HEK293 (cell line): ENCODE data around the gene ABHD8.

Experiments used
- CTCF ChIA-PET: fragments of 350-600 bp; formaldehyde crosslinking; extraction: SDS; loops from one replicate; lab custom pipeline; 2021; ENCODE audit warnings: antibody characterized with exemption; lab: Yijun Ruan, JAX
- POLR2A ChIA-PET: fragments of 300-600 bp; formaldehyde crosslinking; extraction: SDS; loops from one replicate; lab custom pipeline; 2020; ENCODE audit warnings: antibody characterized with exemption, inconsistent platforms; lab: Yijun Ruan, JAX
- H3K27ac ChIP-seq: fragments of 200-500 bp; sonication (Bioruptor generic); 2 replicates; pipeline ENCODE4 v1.5.1; 2014; ENCODE audit warnings: low read depth, low read length, control low read depth, inconsistent platforms; ENCODE audit errors: extremely low read depth
- H3K36me3 ChIP-seq, 2 experiments: fragments of 200-500 bp in 1 of 2; sonication (Bioruptor generic) in 1 of 2; 1 replicate in 1 of 2; 2 replicates in 1 of 2; pipeline ENCODE4 v1.5.1; 2014 to 2017; ENCODE audit warnings: inconsistent platforms in 2 of 2, low read length in 2 of 2; ENCODE audit not compliant: control insufficient read depth in 2 of 2, insufficient read depth in 1 of 2
- H3K4me1 ChIP-seq: fragments of 200-500 bp; sonication (Bioruptor generic); 2 replicates; pipeline ENCODE4 v1.5.1; 2014; ENCODE audit warnings: mild to moderate bottlenecking, low read length, inconsistent platforms; ENCODE audit not compliant: control insufficient read depth, insufficient read depth
- H3K4me3 ChIP-seq: 2 replicates; pipeline ENCODE4 v1.5.1; 2011; ENCODE audit warnings: low read depth, mild to moderate bottlenecking, control low read depth, low read length, moderate library complexity
- H3K9me3 ChIP-seq: fragments of 200-500 bp; sonication (Bioruptor generic); 2 replicates; pipeline ENCODE4 v1.5.1; 2014; ENCODE audit warnings: low read depth, low read length, inconsistent platforms; ENCODE audit not compliant: control insufficient read depth, insufficient read depth
- FEZF1 ChIP-seq: fragments of 450-650 bp; formaldehyde crosslinking; IDR thresholded peaks from 2 replicates; pipeline ENCODE4 v1.5.1; 2016; ENCODE audit warnings: missing biosample characterization, missing genetic modification characterization
- GLIS1 ChIP-seq: fragments of 450-650 bp; formaldehyde crosslinking; IDR thresholded peaks from 2 replicates; pipeline ENCODE4 v1.5.1; 2016; ENCODE audit warnings: missing biosample characterization, missing genetic modification characterization
- KLF16 ChIP-seq: fragments of 450-650 bp; formaldehyde crosslinking; IDR thresholded peaks from 2 replicates; pipeline ENCODE4 v1.5.1; 2017; ENCODE audit warnings: missing biosample characterization, missing genetic modification characterization
- ZBTB1 ChIP-seq: fragments of 450-650 bp; formaldehyde crosslinking; IDR thresholded peaks from 2 replicates; pipeline ENCODE4 v1.5.1; 2016; ENCODE audit warnings: missing biosample characterization, missing genetic modification characterization
- ZIC2 ChIP-seq: fragments of 450-650 bp; formaldehyde crosslinking; IDR thresholded peaks from 2 replicates; pipeline ENCODE4 v1.5.1; 2016; ENCODE audit warnings: missing biosample characterization, missing genetic modification characterization
- ZNF19 ChIP-seq: fragments of 450-650 bp; formaldehyde crosslinking; IDR thresholded peaks from 2 replicates; pipeline ENCODE4; 2016; ENCODE audit warnings: missing biosample characterization, missing genetic modification characterization, low read depth
- ZNF514 ChIP-seq: fragments of 450-650 bp; formaldehyde crosslinking; IDR thresholded peaks from 2 replicates; pipeline ENCODE4 v1.5.1; 2016; ENCODE audit warnings: missing biosample characterization, missing genetic modification characterization
- ZNF610 ChIP-seq: fragments of 450-650 bp; formaldehyde crosslinking; IDR thresholded peaks from 2 replicates; pipeline ENCODE4 v1.5.1; 2016; ENCODE audit warnings: missing biosample characterization, missing genetic modification characterization, borderline replicate concordance
- ZNF624 ChIP-seq: fragments of 450-650 bp; formaldehyde crosslinking; IDR thresholded peaks from 2 replicates; pipeline ENCODE4 v1.5.1; 2017; ENCODE audit warnings: missing biosample characterization, missing genetic modification characterization
- ZNF654 ChIP-seq: fragments of 450-650 bp; formaldehyde crosslinking; IDR thresholded peaks from 2 replicates; pipeline ENCODE4 v1.5.1; 2016; ENCODE audit warnings: low read depth, missing biosample characterization, missing genetic modification characterization
- ZNF830 ChIP-seq: fragments of 450-650 bp; IDR thresholded peaks from 2 replicates; pipeline ENCODE4 v1.5.0; 2018; ENCODE audit warnings: missing biosample characterization, missing genetic modification characterization, low read depth, mild to moderate bottlenecking, moderate library complexity
- ZSCAN23 ChIP-seq: fragments of 450-650 bp; formaldehyde crosslinking; IDR thresholded peaks from 2 replicates; pipeline ENCODE4 v1.5.1; 2016; ENCODE audit warnings: missing biosample characterization, missing genetic modification characterization
- TF ChIP-seq, protein P1 (sequence below): fragments of 450-650 bp; formaldehyde crosslinking; IDR thresholded peaks from 2 replicates; pipeline ENCODE4 v1.5.1; 2016; ENCODE audit warnings: missing biosample characterization, missing genetic modification characterization
- TF ChIP-seq, protein P2 (sequence below): fragments of 450-650 bp; formaldehyde crosslinking; IDR thresholded peaks from 2 replicates; pipeline ENCODE4 v1.5.1; 2016; ENCODE audit warnings: missing biosample characterization, missing genetic modification characterization, borderline replicate concordance

Gene ABHD8

GRCh38 chr19:17319473-17320238 is 16.4 kb upstream of the ABHD8 start:
- POLR2A ChIA-PET: interaction anchor here (1.0 to 3.0 kb wide), 2 partner anchors 11 to 13 kb away, joined by 3 to 15 read pairs; partner anchors contain the start of gene DDA1
- Histone ChIP-seq H3K9me3 (no peaks in the 10 kb centered on the region), H3K36me3 (peaks cover 3 to 49% of the 10 kb centered on the region in 2 experiments; a peak in 2 of 3 replicates), H3K27ac (no peak overlapping the region), H3K4me1 (no peaks in the 10 kb centered on the region), H3K4me3 (no peak overlapping the region)
- CTCF ChIA-PET: no interaction called here
- TF ChIP-seq ZNF19 (tag by site-specific recombination) (no peak), ZBTB1 (tag by site-specific recombination) (no peak), ZNF654 (tag by site-specific recombination) (no peak), FEZF1 (no peak), ZNF830 (tag by site-specific recombination) (no peak), ZIC2 (tag by site-specific recombination) (no peak), ZNF514 (tag by site-specific recombination) (no peak), KLF16 (tag by site-specific recombination) (no peak), ZSCAN23 (no peak), ZNF624 (tag by site-specific recombination) (no peak)
- TF ChIP-seq, protein P1, sequence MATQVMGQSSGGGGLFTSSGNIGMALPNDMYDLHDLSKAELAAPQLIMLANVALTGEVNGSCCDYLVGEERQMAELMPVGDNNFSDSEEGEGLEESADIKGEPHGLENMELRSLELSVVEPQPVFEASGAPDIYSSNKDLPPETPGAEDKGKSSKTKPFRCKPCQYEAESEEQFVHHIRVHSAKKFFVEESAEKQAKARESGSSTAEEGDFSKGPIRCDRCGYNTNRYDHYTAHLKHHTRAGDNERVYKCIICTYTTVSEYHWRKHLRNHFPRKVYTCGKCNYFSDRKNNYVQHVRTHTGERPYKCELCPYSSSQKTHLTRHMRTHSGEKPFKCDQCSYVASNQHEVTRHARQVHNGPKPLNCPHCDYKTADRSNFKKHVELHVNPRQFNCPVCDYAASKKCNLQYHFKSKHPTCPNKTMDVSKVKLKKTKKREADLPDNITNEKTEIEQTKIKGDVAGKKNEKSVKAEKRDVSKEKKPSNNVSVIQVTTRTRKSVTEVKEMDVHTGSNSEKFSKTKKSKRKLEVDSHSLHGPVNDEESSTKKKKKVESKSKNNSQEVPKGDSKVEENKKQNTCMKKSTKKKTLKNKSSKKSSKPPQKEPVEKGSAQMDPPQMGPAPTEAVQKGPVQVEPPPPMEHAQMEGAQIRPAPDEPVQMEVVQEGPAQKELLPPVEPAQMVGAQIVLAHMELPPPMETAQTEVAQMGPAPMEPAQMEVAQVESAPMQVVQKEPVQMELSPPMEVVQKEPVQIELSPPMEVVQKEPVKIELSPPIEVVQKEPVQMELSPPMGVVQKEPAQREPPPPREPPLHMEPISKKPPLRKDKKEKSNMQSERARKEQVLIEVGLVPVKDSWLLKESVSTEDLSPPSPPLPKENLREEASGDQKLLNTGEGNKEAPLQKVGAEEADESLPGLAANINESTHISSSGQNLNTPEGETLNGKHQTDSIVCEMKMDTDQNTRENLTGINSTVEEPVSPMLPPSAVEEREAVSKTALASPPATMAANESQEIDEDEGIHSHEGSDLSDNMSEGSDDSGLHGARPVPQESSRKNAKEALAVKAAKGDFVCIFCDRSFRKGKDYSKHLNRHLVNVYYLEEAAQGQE (tag by site-specific recombination): no peak

- no peak overlapping the region for H3K27ac ChIP-seq
These were observed 15.7 kb upstream of the ABHD8 start for GRCh38 chr19:17318966-17319365.

More at GRCh38 chr19:17318966-17319365, 15.7 kb upstream of the ABHD8 start:
- H3K9me3 ChIP-seq: no peaks in the 10 kb centered on the region
- H3K36me3 ChIP-seq: peaks cover 3 to 56% of the 10 kb centered on the region in 2 experiments; a peak in 2 of 3 replicates
- ChIA-PET CTCF (no interaction called here), POLR2A (interaction anchor here (1.0 to 3.1 kb wide), 3 partner anchors 9 to 14 kb away, joined by 3 to 15 read pairs (median 13); partner anchors contain the start of gene DDA1)
- TF ChIP-seq ZNF610 (tag by site-specific recombination) (no peak), GLIS1 (tag by site-specific recombination) (0 out of 2 replicates have a peak, but pooled peaks have one; percentile 12)
- TF ChIP-seq, protein P2, sequence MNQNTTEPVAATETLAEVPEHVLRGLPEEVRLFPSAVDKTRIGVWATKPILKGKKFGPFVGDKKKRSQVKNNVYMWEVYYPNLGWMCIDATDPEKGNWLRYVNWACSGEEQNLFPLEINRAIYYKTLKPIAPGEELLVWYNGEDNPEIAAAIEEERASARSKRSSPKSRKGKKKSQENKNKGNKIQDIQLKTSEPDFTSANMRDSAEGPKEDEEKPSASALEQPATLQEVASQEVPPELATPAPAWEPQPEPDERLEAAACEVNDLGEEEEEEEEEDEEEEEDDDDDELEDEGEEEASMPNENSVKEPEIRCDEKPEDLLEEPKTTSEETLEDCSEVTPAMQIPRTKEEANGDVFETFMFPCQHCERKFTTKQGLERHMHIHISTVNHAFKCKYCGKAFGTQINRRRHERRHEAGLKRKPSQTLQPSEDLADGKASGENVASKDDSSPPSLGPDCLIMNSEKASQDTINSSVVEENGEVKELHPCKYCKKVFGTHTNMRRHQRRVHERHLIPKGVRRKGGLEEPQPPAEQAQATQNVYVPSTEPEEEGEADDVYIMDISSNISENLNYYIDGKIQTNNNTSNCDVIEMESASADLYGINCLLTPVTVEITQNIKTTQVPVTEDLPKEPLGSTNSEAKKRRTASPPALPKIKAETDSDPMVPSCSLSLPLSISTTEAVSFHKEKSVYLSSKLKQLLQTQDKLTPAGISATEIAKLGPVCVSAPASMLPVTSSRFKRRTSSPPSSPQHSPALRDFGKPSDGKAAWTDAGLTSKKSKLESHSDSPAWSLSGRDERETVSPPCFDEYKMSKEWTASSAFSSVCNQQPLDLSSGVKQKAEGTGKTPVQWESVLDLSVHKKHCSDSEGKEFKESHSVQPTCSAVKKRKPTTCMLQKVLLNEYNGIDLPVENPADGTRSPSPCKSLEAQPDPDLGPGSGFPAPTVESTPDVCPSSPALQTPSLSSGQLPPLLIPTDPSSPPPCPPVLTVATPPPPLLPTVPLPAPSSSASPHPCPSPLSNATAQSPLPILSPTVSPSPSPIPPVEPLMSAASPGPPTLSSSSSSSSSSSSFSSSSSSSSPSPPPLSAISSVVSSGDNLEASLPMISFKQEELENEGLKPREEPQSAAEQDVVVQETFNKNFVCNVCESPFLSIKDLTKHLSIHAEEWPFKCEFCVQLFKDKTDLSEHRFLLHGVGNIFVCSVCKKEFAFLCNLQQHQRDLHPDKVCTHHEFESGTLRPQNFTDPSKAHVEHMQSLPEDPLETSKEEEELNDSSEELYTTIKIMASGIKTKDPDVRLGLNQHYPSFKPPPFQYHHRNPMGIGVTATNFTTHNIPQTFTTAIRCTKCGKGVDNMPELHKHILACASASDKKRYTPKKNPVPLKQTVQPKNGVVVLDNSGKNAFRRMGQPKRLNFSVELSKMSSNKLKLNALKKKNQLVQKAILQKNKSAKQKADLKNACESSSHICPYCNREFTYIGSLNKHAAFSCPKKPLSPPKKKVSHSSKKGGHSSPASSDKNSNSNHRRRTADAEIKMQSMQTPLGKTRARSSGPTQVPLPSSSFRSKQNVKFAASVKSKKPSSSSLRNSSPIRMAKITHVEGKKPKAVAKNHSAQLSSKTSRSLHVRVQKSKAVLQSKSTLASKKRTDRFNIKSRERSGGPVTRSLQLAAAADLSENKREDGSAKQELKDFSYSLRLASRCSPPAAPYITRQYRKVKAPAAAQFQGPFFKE: no peak
- no peaks in the 10 kb centered on the region for H3K4me1 ChIP-seq
- no peak overlapping the region for H3K4me3 ChIP-seq
